IMR-90 (cell line): Measurements from ENCODE around the gene CASP8. TPM values are rescaled to one million over a fixed set of nuclear protein-coding genes. Genes with fewer than 3 reads are reported as not detected.

Experiments
- ATAC-seq: fragments of 200-7000 bp; cut with Tn5 transposase; 2 replicates; pipeline ENCODE4 v1.9.1; 2020; ENCODE audit warnings: low read depth, mild to moderate bottlenecking, moderate library complexity
- BruUV-seq: library from RNA; stranded (reverse); fragments of 400-500 nt; replicated peaks from 2 replicates; lab custom pipeline; 2021; lab: Mats Ljungman, UMichigan
- CTCF ChIA-PET: fragments of 300-600 bp; formaldehyde crosslinking; extraction: SDS; loops from one replicate; lab custom pipeline; 2021; ENCODE audit warnings: antibody characterized with exemption; lab: Yijun Ruan, JAX
- POLR2A ChIA-PET: fragments of 300-600 bp; sonication (Branson Sonifier 250); formaldehyde crosslinking; loops from one replicate; lab custom pipeline; 2022; ENCODE audit warnings: antibody characterized with exemption; ENCODE audit not compliant: unreplicated experiment; lab: Charles Lee
- DNase-seq: peaks from one replicate; pipeline ENCODE4 v3.0.0; 2013
- H2AFZ ChIP-seq: replicated peaks from 2 replicates; pipeline ENCODE3; 2013; ENCODE audit warnings: low read length, mild to moderate bottlenecking; ENCODE audit not compliant: poor library complexity
- H2AK5ac ChIP-seq: 2 replicates; pipeline ENCODE4 v1.6.1; 2013; ENCODE audit warnings: low read depth, low read length, inconsistent platforms
- H2AK9ac ChIP-seq: replicated peaks from 2 replicates; pipeline ENCODE3; 2013; ENCODE audit warnings: mild to moderate bottlenecking, low read depth, low read length, moderate library complexity; ENCODE audit not compliant: poor library complexity
- H2BK120ac ChIP-seq: 2 replicates; pipeline ENCODE4 v1.6.1; 2013; ENCODE audit warnings: low read depth, low read length, inconsistent platforms
- H2BK15ac ChIP-seq: 3 replicates; pipeline ENCODE4 v1.6.1; 2013; ENCODE audit warnings: low read depth, low read length, inconsistent platforms
- H2BK20ac ChIP-seq: 2 replicates; pipeline ENCODE4 v1.6.1; 2013; ENCODE audit warnings: low read depth, mild to moderate bottlenecking, inconsistent platforms, low read length, moderate library complexity
- H2BK5ac ChIP-seq: 2 replicates; pipeline ENCODE4 v1.6.1; 2013; ENCODE audit warnings: mild to moderate bottlenecking, low read depth, low read length, inconsistent platforms; ENCODE audit not compliant: poor library complexity, severe bottlenecking
- H3K14ac ChIP-seq: replicated peaks from 2 replicates; pipeline ENCODE4 v1.6.1; 2013; ENCODE audit warnings: low read depth, low read length, inconsistent platforms
- H3K18ac ChIP-seq: 2 replicates; pipeline ENCODE4 v1.6.1; 2013; ENCODE audit warnings: low read depth, low read length, control low read depth
- H3K23ac ChIP-seq: 2 replicates; pipeline ENCODE4 v1.6.1; 2013; ENCODE audit warnings: low read depth, low read length, inconsistent platforms
- H3K27ac ChIP-seq: 2 replicates; pipeline ENCODE4 v1.5.1; 2013; ENCODE audit warnings: mild to moderate bottlenecking, control low read depth, low read length; ENCODE audit not compliant: insufficient read depth
- H3K27me3 ChIP-seq: 2 replicates; pipeline ENCODE4 v1.6.1; 2013; ENCODE audit warnings: low read length; ENCODE audit not compliant: control insufficient read depth, insufficient read depth
- H3K36me3 ChIP-seq: 2 replicates; pipeline ENCODE4 v1.6.1; 2013; ENCODE audit warnings: low read length, mixed read lengths; ENCODE audit not compliant: control insufficient read depth, insufficient read depth
- H3K4ac ChIP-seq: 2 replicates; pipeline ENCODE4 v1.6.1; 2013; ENCODE audit warnings: low read depth, low read length, inconsistent platforms
- H3K4me1 ChIP-seq: 2 replicates; pipeline ENCODE4 v1.6.1; 2013; ENCODE audit warnings: low read length, mixed read lengths; ENCODE audit not compliant: control insufficient read depth, insufficient read depth
- H3K4me2 ChIP-seq: 2 replicates; pipeline ENCODE4 v1.6.1; 2013; ENCODE audit warnings: low read depth, mild to moderate bottlenecking, control low read depth, low read length, moderate library complexity
- H3K4me3 ChIP-seq: 2 replicates; pipeline ENCODE4 v1.5.1; 2013; ENCODE audit warnings: low read depth, mild to moderate bottlenecking, control low read depth, low read length, moderate library complexity; ENCODE audit not compliant: insufficient read depth
- H3K56ac ChIP-seq: 2 replicates; pipeline ENCODE4 v1.6.1; 2013; ENCODE audit warnings: low read length, inconsistent platforms; ENCODE audit not compliant: insufficient read depth; ENCODE audit errors: extremely low read depth
- H3K79me1 ChIP-seq, 2 experiments: 2 replicates each; pipeline ENCODE4 v1.6.1; 2013; ENCODE audit warnings: low read length in 2 of 2, inconsistent platforms in 1 of 2, low read depth in 1 of 2
- H3K9ac ChIP-seq: 2 replicates; pipeline ENCODE4 v1.6.1; 2013; ENCODE audit warnings: low read depth, low read length, control low read depth
- H3K9me1 ChIP-seq: 2 replicates; pipeline ENCODE4 v1.6.1; 2013; ENCODE audit warnings: low read length, inconsistent platforms; ENCODE audit not compliant: insufficient read depth
- H3K9me3 ChIP-seq: 2 replicates; pipeline ENCODE4 v1.6.1; 2013; ENCODE audit warnings: low read length; ENCODE audit not compliant: control insufficient read depth, insufficient read depth
- H4K20me1 ChIP-seq: 2 replicates; pipeline ENCODE4 v1.6.1; 2013; ENCODE audit warnings: low read length, inconsistent platforms; ENCODE audit not compliant: insufficient read depth
- H4K5ac ChIP-seq: 2 replicates; pipeline ENCODE4 v1.6.1; 2013; ENCODE audit warnings: mild to moderate bottlenecking, low read depth, low read length, control low read depth
- H4K8ac ChIP-seq, 2 experiments: 2 replicates each; pipeline ENCODE4 v1.6.1; 2013; ENCODE audit warnings: low read depth in 2 of 2, low read length in 2 of 2, control low read depth in 1 of 2, inconsistent platforms in 1 of 2
- H4K91ac ChIP-seq: 2 replicates; pipeline ENCODE4 v1.6.1; 2013; ENCODE audit warnings: low read depth, low read length, inconsistent platforms; ENCODE audit not compliant: insufficient read depth
- BHLHE40 ChIP-seq: fragments of 150-350 bp; IDR thresholded peaks from 2 replicates; pipeline ENCODE4 v1.6.1; 2016; ENCODE audit warnings: mild to moderate bottlenecking, low read depth, low read length
- CEBPB ChIP-seq: IDR thresholded peaks from 2 replicates; pipeline ENCODE4 v1.6.1; 2012; ENCODE audit warnings: low read depth, low read length, improper control_type of control experiment
- CHD1 ChIP-seq: IDR thresholded peaks from 2 replicates; pipeline ENCODE4 v1.6.1; 2012; ENCODE audit warnings: low read depth, low read length, improper control_type of control experiment
- FOS ChIP-seq: fragments of 150-350 bp; IDR thresholded peaks from 2 replicates; pipeline ENCODE4 v1.6.1; 2016; ENCODE audit warnings: low read depth, low read length
- MAFK ChIP-seq: IDR thresholded peaks from 2 replicates; pipeline ENCODE4 v1.6.1; 2012; ENCODE audit warnings: low read depth, low read length, improper control_type of control experiment
- MXI1 ChIP-seq: IDR thresholded peaks from 2 replicates; pipeline ENCODE4 v1.6.1; 2012; ENCODE audit warnings: low read depth, mild to moderate bottlenecking, low read length, moderate library complexity, borderline replicate concordance
- NFE2L2 ChIP-seq: fragments of 150-350 bp; IDR thresholded peaks from 2 replicates; pipeline ENCODE4 v1.6.1; 2016; ENCODE audit warnings: low read depth, mild to moderate bottlenecking, low read length
- POLR2A ChIP-seq: IDR thresholded peaks from 2 replicates; pipeline ENCODE4 v1.6.1; 2012; ENCODE audit warnings: mild to moderate bottlenecking, low read depth, low read length
- RAD21 ChIP-seq: IDR thresholded peaks from 2 replicates; pipeline ENCODE4 v1.6.1; 2012; ENCODE audit warnings: low read length, improper control_type of control experiment
- RCOR1 ChIP-seq: IDR thresholded peaks from 2 replicates; pipeline ENCODE4 v1.6.1; 2012; ENCODE audit warnings: mild to moderate bottlenecking, low read length, improper control_type of control experiment; ENCODE audit not compliant: insufficient replicate concordance
- SMC3 ChIP-seq: fragments of 150-350 bp; IDR thresholded peaks from 2 replicates; pipeline ENCODE4 v1.6.1; 2016; ENCODE audit warnings: low read depth, mild to moderate bottlenecking, antibody characterized with exemption, low read length, moderate library complexity
- WGBS, 2 experiments: methylation state at CpG; one replicate each; pipeline versions ENCODE4 v1.1.5 to v1.1.7; 2013; ENCODE audit warnings: missing lambda C conversion rate in 2 of 2; ENCODE audit not compliant: insufficient read length in 1 of 2; ENCODE audit errors: extremely low coverage in 2 of 2; 5-methylcytosine and 5-hydroxymethylcytosine counted together
- dilution Hi-C: fragments of 300-500 bp; cut with HindIII; formaldehyde crosslinking; loops from one replicate; pipeline ENCODE4 v1.14.3; 2018; ENCODE audit warnings: low sequenced_read_pairs; ENCODE audit not compliant: unreplicated experiment
- in situ Hi-C: fragments of 300-500 bp; cut with MboI; formaldehyde crosslinking; loops from 3 replicates; pipeline ENCODE4 v1.14.3; 2019; ENCODE audit warnings: low sequenced_read_pairs, inconsistent platforms, mixed read lengths
- intact Hi-C: fragments of 100-400 bp; cut with micrococcal nuclease; formaldehyde crosslinking; loops from 2 replicates; pipeline ENCODE4 v1.10.0; 2022
- polyA plus RNA-seq, 3 experiments: library from polyadenylated mRNA; depleted of rRNA; stranded (reverse); fragments of >200 nt; gene quantifications; 2 replicates each; pipeline ENCODE4 v1.2.3, GENCODE V29; 2012; ENCODE audit warnings: low replicate concordance in 1 of 3
- total RNA-seq: library from RNA; depleted of rRNA; stranded (reverse); fragments of >200 nt; gene quantifications from 2 replicates; pipeline ENCODE4 v1.2.3, GENCODE V29; 2012
- TF ChIP-seq, protein P1 (sequence below): fragments of 150-350 bp; IDR thresholded peaks from 2 replicates; pipeline ENCODE4 v1.6.1; 2016; ENCODE audit warnings: low read depth, mild to moderate bottlenecking, low read length, moderate library complexity, borderline replicate concordance
- TF ChIP-seq, protein P2 (sequence below): conservative IDR thresholded peaks from 2 replicates; pipeline ENCODE4 v1.5.1; 2012; ENCODE audit warnings: mild to moderate bottlenecking, low read depth, low read length, improper control_type of control experiment
- TF ChIP-seq, protein P3 (sequence below): fragments of 150-350 bp; IDR thresholded peaks from 2 replicates; pipeline ENCODE4 v1.6.1; 2017; ENCODE audit warnings: mild to moderate bottlenecking, antibody characterized with exemption, low read length, low read depth

Gene CASP8
- total and polyA plus RNA-seq, 2 of the 4 experiments (the other 2 are of a cell fraction) = 13.1 to 17.0 TPM

DNA sequence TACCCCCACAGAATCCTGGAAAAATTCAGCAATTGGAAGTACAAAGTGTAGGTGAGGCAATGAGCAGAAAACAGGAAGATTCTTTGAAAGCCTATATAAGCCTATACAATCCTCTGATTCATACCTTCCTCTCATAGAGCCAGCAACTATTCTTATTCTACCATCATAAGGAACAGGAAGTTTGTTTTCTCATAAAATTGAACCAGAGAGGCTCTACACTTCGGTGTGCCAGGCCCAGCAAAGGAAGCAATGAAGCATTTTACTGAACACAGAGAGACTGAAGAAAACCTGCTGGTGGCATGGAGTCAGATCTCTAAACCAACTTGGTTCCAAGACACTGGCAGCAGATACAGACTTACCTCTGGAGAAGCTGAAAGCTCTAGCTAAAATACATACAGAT, 18.7 kb downstream of the CASP8 start:
- Histone ChIP-seq H3K9me1 (0 out of 2 replicates have a peak, but pooled peaks cover 4% of the 10 kb centered on the region), H3K56ac (no peak overlapping the region), H2BK5ac (no peak overlapping the region), H2BK15ac (no peak overlapping the region), H3K23ac (no peak overlapping the region), H4K5ac (no peak overlapping the region), H3K79me1 (no peaks in the 10 kb centered on the region), H2AFZ (no peak overlapping the region), H2BK120ac (no peak overlapping the region), H3K36me3 (peaks cover 10% of the 10 kb centered on the region), H3K14ac (no peak overlapping the region), H2AK5ac (no peak overlapping the region), H3K18ac (no peak overlapping the region), H4K20me1 (no peaks in the 10 kb centered on the region), H4K8ac (no peak overlapping the region), H3K4me3 (no peak overlapping the region), H3K4ac (no peak overlapping the region), H2BK20ac (no peak overlapping the region), H3K4me2 (no peak overlapping the region), H3K27me3 (no peaks in the 10 kb centered on the region), H3K9ac (no peak overlapping the region), H2AK9ac (no peak overlapping the region), H3K27ac (no peak overlapping the region), H3K9me3 (no peaks in the 10 kb centered on the region), H4K91ac (no peak overlapping the region), H3K4me1 (no peaks in the 10 kb centered on the region)
- ATAC-seq (no peak), DNase-seq (no peak)
- dilution Hi-C loops = no loop called here
- CTCF ChIA-PET = no interaction called here
- intact Hi-C loops = no loop called here
- no peak for TF ChIP-seq MAFK
- TF ChIP-seq NFE2L2 = no peak
- no peak for TF ChIP-seq SMC3
- no peak for TF ChIP-seq POLR2A
- no peak for TF ChIP-seq MXI1
- no peak for TF ChIP-seq BHLHE40
- TF ChIP-seq RCOR1 = no peak
- TF ChIP-seq, protein P1, sequence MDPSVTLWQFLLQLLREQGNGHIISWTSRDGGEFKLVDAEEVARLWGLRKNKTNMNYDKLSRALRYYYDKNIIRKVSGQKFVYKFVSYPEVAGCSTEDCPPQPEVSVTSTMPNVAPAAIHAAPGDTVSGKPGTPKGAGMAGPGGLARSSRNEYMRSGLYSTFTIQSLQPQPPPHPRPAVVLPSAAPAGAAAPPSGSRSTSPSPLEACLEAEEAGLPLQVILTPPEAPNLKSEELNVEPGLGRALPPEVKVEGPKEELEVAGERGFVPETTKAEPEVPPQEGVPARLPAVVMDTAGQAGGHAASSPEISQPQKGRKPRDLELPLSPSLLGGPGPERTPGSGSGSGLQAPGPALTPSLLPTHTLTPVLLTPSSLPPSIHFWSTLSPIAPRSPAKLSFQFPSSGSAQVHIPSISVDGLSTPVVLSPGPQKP = no peak
- no peak for TF ChIP-seq RAD21
- TF ChIP-seq, protein P2, sequence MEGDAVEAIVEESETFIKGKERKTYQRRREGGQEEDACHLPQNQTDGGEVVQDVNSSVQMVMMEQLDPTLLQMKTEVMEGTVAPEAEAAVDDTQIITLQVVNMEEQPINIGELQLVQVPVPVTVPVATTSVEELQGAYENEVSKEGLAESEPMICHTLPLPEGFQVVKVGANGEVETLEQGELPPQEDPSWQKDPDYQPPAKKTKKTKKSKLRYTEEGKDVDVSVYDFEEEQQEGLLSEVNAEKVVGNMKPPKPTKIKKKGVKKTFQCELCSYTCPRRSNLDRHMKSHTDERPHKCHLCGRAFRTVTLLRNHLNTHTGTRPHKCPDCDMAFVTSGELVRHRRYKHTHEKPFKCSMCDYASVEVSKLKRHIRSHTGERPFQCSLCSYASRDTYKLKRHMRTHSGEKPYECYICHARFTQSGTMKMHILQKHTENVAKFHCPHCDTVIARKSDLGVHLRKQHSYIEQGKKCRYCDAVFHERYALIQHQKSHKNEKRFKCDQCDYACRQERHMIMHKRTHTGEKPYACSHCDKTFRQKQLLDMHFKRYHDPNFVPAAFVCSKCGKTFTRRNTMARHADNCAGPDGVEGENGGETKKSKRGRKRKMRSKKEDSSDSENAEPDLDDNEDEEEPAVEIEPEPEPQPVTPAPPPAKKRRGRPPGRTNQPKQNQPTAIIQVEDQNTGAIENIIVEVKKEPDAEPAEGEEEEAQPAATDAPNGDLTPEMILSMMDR = no peak
- no peak for TF ChIP-seq FOS
- TF ChIP-seq, protein P3, sequence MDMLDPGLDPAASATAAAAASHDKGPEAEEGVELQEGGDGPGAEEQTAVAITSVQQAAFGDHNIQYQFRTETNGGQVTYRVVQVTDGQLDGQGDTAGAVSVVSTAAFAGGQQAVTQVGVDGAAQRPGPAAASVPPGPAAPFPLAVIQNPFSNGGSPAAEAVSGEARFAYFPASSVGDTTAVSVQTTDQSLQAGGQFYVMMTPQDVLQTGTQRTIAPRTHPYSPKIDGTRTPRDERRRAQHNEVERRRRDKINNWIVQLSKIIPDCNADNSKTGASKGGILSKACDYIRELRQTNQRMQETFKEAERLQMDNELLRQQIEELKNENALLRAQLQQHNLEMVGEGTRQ = no peak
- TF ChIP-seq CEBPB = no peak
- no peak for TF ChIP-seq CHD1
- in situ Hi-C loops = no loop called here
- POLR2A ChIA-PET = no interaction called here
- no CpG with 5 or more reads among the region's 1 CpG for WGBS, 2 experiments
- no TSS peak for BruUV-seq
